ENCODE data around the gene STMN1.

The STMN1 gene

GRCh38 chr1:25918615-25919014 lies 12.4 kb upstream of the STMN1 start:
- no peak for DNase-seq (ENCODE audit: low read depth)
- no peak for TF ChIP-seq CTCF (IDR thresholded peaks at IDR 0.05; ENCODE audit: low read depth, low read length, missing control alignments)
- in situ Hi-C loops (cut with HindIII; ENCODE audit: low sequenced_read_pairs), result no loop called here
- H3K4me3 ChIP-seq (ENCODE audit: low read depth, low read length), result no peak overlapping the region

- DNase-seq (ENCODE audit: low read depth), result no peak
- in situ Hi-C loops (cut with HindIII; ENCODE audit: low sequenced_read_pairs), result no loop called here
- TF ChIP-seq CTCF (IDR thresholded peaks at IDR 0.05; ENCODE audit: low read depth, low read length, missing control alignments), result no peak
- H3K4me3 ChIP-seq (ENCODE audit: low read depth, low read length), result no peak overlapping the region
Observed at GRCh38 chr1:25917996-25918395, 11.8 kb upstream of the STMN1 start.

GRCh38 chr1:25916460-25916859 lies 10.2 kb upstream of the STMN1 start:
- no peak overlapping the region for H3K4me3 ChIP-seq (ENCODE audit: low read depth, low read length)
- TF ChIP-seq CTCF (IDR thresholded peaks at IDR 0.05; ENCODE audit: low read depth, low read length, missing control alignments), result no peak
- DNase-seq (ENCODE audit: low read depth), result no peak
- in situ Hi-C loops (cut with HindIII; ENCODE audit: low sequenced_read_pairs), result no loop called here

GRCh38 chr1:25914074-25914995 lies 8.1 kb upstream of the STMN1 start:
- no peak for DNase-seq (ENCODE audit: low read depth)
- H3K4me3 ChIP-seq (ENCODE audit: low read depth, low read length), result no peak overlapping the region
- no peak for TF ChIP-seq CTCF (IDR thresholded peaks at IDR 0.05; ENCODE audit: low read depth, low read length, missing control alignments)
- in situ Hi-C loops (cut with HindIII; ENCODE audit: low sequenced_read_pairs), result no loop called here

GRCh38 chr1:25913206-25913605 lies 7.0 kb upstream of the STMN1 start:
- in situ Hi-C loops (cut with HindIII; ENCODE audit: low sequenced_read_pairs), result no loop called here
- TF ChIP-seq CTCF (IDR thresholded peaks at IDR 0.05; ENCODE audit: low read depth, low read length, missing control alignments), result no peak
- no peak for DNase-seq (ENCODE audit: low read depth)
- H3K4me3 ChIP-seq (ENCODE audit: low read depth, low read length), result no peak overlapping the region

GRCh38 chr1:25912076-25912831 lies 6.0 kb upstream of the STMN1 start:
- DNase-seq (ENCODE audit: low read depth), result peak; percentile 28
- TF ChIP-seq CTCF (IDR thresholded peaks at IDR 0.05; ENCODE audit: low read depth, low read length, missing control alignments), result no peak
- in situ Hi-C loops (cut with HindIII; ENCODE audit: low sequenced_read_pairs), result no loop called here
- H3K4me3 ChIP-seq (ENCODE audit: low read depth, low read length), result no peak overlapping the region

All from astrocyte of the cerebellum (primary cell).